CD14-positive monocyte (primary cell): ENCODE results near the gene CBX1. TPM values are rescaled to one million over a fixed set of nuclear protein-coding genes. Genes with fewer than 3 reads are reported as not detected.

Experiments used
- DNase-seq, 3 donors: peaks; one replicate each; pipeline ENCODE4 v3.0.0-alpha.2; 2011 to 2022
- H2AFZ ChIP-seq: 2 replicates; pipeline ENCODE4 v1.6.0; 2012; ENCODE audit warnings: mild to moderate bottlenecking, low read depth, low read length, inconsistent platforms; ENCODE audit not compliant: insufficient read depth, poor library complexity, severe bottlenecking
- H3K27ac ChIP-seq, 2 donors: 1 replicate in 1 of 2; 2 replicates in 1 of 2; pipeline ENCODE4 v1.5.1; 2012 to 2013; ENCODE audit warnings: low read length in 2 of 2, control low read depth in 1 of 2, inconsistent platforms in 1 of 2, low read depth in 1 of 2, mild to moderate bottlenecking in 1 of 2
- H3K27me3 ChIP-seq, 2 donors: one replicate each; pipeline versions ENCODE4 v1.6.0 to v1.6.1; 2011 to 2013; ENCODE audit warnings: low read length in 2 of 2; ENCODE audit not compliant: control insufficient read depth in 2 of 2, insufficient read depth in 2 of 2
- H3K36me3 ChIP-seq, 2 donors: replicated peaks in 1 of 2; 1 replicate in 1 of 2; 2 replicates in 1 of 2; pipeline versions ENCODE4 v1.5.1 to v1.6.1; 2012 to 2013; ENCODE audit warnings: low read length in 2 of 2, control low read depth in 1 of 2, inconsistent platforms in 1 of 2, mild to moderate bottlenecking in 1 of 2; ENCODE audit not compliant: insufficient read depth in 2 of 2, control insufficient read depth in 1 of 2
- H3K4me1 ChIP-seq, 2 donors: 1 replicate in 1 of 2; 2 replicates in 1 of 2; pipeline versions ENCODE4 v1.5.1 to v1.6.1; 2012 to 2013; ENCODE audit warnings: low read length in 2 of 2, control low read depth in 1 of 2, inconsistent platforms in 1 of 2, mild to moderate bottlenecking in 1 of 2, moderate library complexity in 1 of 2; ENCODE audit not compliant: insufficient read depth in 2 of 2, control insufficient read depth in 1 of 2
- H3K4me2 ChIP-seq: replicated peaks from 2 replicates; pipeline ENCODE3; 2012; ENCODE audit warnings: low read length, moderate library complexity, mild to moderate bottlenecking; ENCODE audit not compliant: poor library complexity, severe bottlenecking; ENCODE audit errors: extremely low read depth
- H3K4me3 ChIP-seq, 3 experiments: fragments of 200-600 bp in 1 of 3; sonication (generic) in 1 of 3; replicated peaks in 1 of 3; 1 replicate in 2 of 3; 2 replicates in 1 of 3; pipeline ENCODE4 v1.5.1; 2011 to 2013; ENCODE audit warnings: low read length in 3 of 3, mild to moderate bottlenecking in 3 of 3, control low read depth in 2 of 3, low read depth in 2 of 3, inconsistent platforms in 1 of 3, moderate library complexity in 1 of 3
- H3K79me2 ChIP-seq: 2 replicates; pipeline ENCODE4 v1.6.0; 2012; ENCODE audit warnings: mild to moderate bottlenecking, control low read depth, inconsistent platforms, low read length, moderate library complexity; ENCODE audit not compliant: insufficient read depth
- H3K9ac ChIP-seq: 2 replicates; pipeline ENCODE4 v1.6.0; 2017; ENCODE audit warnings: low read length, mild to moderate bottlenecking; ENCODE audit not compliant: insufficient read depth, poor library complexity, severe bottlenecking
- H3K9me3 ChIP-seq, 2 donors: replicated peaks in 1 of 2; 1 replicate in 1 of 2; 2 replicates in 1 of 2; pipeline versions ENCODE4 v1.5.1 to v1.6.1; 2012 to 2013; ENCODE audit warnings: low read length in 2 of 2, control low read depth in 1 of 2; ENCODE audit not compliant: control insufficient read depth in 1 of 2, insufficient read depth in 1 of 2
- H4K20me1 ChIP-seq: 2 replicates; pipeline ENCODE4 v1.6.0; 2012; ENCODE audit warnings: mild to moderate bottlenecking, low read length, control low read depth, moderate library complexity; ENCODE audit not compliant: insufficient read depth
- H3K27ac Mint-ChIP-seq, 7 donors: one replicate each; pipeline ENCODE4 v1.8.0; 2020; ENCODE audit warnings: mild to moderate bottlenecking in 7 of 7, mixed read lengths in 7 of 7, moderate library complexity in 6 of 7, inconsistent platforms in 2 of 7
- H3K27me3 Mint-ChIP-seq, 3 donors: one replicate each; pipeline ENCODE4 v1.8.0; 2021 to 2022; ENCODE audit warnings: low read depth in 3 of 3, mild to moderate bottlenecking in 3 of 3, mixed read lengths in 3 of 3, moderate library complexity in 3 of 3, inconsistent platforms in 1 of 3
- H3K36me3 Mint-ChIP-seq, 2 donors: one replicate each; pipeline ENCODE4 v1.8.0; 2020; ENCODE audit warnings: mixed read lengths in 2 of 2, inconsistent platforms in 1 of 2, mild to moderate bottlenecking in 1 of 2
- H3K4me1 Mint-ChIP-seq: one replicate; pipeline ENCODE4 v1.8.0; 2020; ENCODE audit warnings: mild to moderate bottlenecking, mixed read lengths
- H3K4me3 Mint-ChIP-seq, 2 donors: one replicate each; pipeline ENCODE4 v1.8.0; 2020; ENCODE audit warnings: mild to moderate bottlenecking in 2 of 2, mixed read lengths in 2 of 2, moderate library complexity in 1 of 2
- H3K9me3 Mint-ChIP-seq, 7 donors: one replicate each; pipeline ENCODE4 v1.8.0; 2020 to 2022; ENCODE audit warnings: mixed read lengths in 7 of 7, mild to moderate bottlenecking in 6 of 7, moderate library complexity in 6 of 7, inconsistent platforms in 2 of 7
- CTCF ChIP-seq: fragments of 200-600 bp; IDR thresholded peaks from one replicate; pipeline ENCODE4 v1.8.0; 2022; ENCODE audit warnings: antibody characterized with exemption, mild to moderate bottlenecking
- WGBS: methylation state at CpG from one replicate; pipeline ENCODE4 v1.1.5; 2013; ENCODE audit warnings: missing lambda C conversion rate; ENCODE audit not compliant: insufficient coverage; 5-methylcytosine and 5-hydroxymethylcytosine counted together
- intact Hi-C, 2 donors: fragments of 100-400 bp; cut with micrococcal nuclease; formaldehyde crosslinking; loops; one replicate each; pipeline versions ENCODE4 v1.15.0 to v1.15.1; 2023
- polyA plus RNA-seq, 3 donors: library from polyadenylated mRNA; depleted of rRNA in 1 of 3; unstranded in 2 of 3; stranded (reverse) in 1 of 3; fragments of 300-500 nt in 2 of 3; fragments of >200 nt in 1 of 3; fragmentation: Illumina TruSeq in 2 of 3; gene quantifications; 1 replicate in 2 of 3; 2 replicates in 1 of 3; pipeline ENCODE4 v1.2.3, GENCODE V29; 2012 to 2021

CBX1 gene
- polyA plus RNA-seq, 3 donors = 12.5 to 18.2 (median 17.2) TPM

- Mint-ChIP-seq H3K4me1 (no peaks in the 10 kb centered on the region), H3K36me3 (peaks cover 75 to 82% of the 10 kb centered on the region in 2 donors), H3K27ac (peak overlapping the region in 1 of 7 donors; percentile 33), H3K4me3 (no peak overlapping the region), H3K9me3 (no peaks in the 10 kb centered on the region), H3K27me3 (peaks cover 0 to 4% (median 2%) of the 10 kb centered on the region in 3 donors)
- 100% methylated on average over 2 of the region's 4 CpGs for WGBS
- H3K4me3 ChIP-seq = no peak overlapping the region
- no peaks in the 10 kb centered on the region for H3K27me3 ChIP-seq
- H3K36me3 ChIP-seq = peaks cover 66 to 81% of the 10 kb centered on the region in 2 donors
- H3K9me3 ChIP-seq = no peaks in the 10 kb centered on the region
- peaks cover 57% of the 10 kb centered on the region for H4K20me1 ChIP-seq
- TF ChIP-seq CTCF = no peak
- no peak for DNase-seq
- intact Hi-C loops = no loop called here
- H3K9ac ChIP-seq = no peak overlapping the region
- no peak overlapping the region for H2AFZ ChIP-seq
- H3K4me1 ChIP-seq = no peaks in the 10 kb centered on the region
- no peak overlapping the region for H3K4me2 ChIP-seq
- peaks cover 5% of the 10 kb centered on the region for H3K79me2 ChIP-seq
- no peak overlapping the region for H3K27ac ChIP-seq
These were observed 22.6 kb upstream of the CBX1 start for GRCh38 chr17:48123776-48124388.

- Mint-ChIP-seq H3K27ac (peak overlapping the region in 2 of 7 donors; percentile 50 to 60), H3K4me3 (no peak overlapping the region)
These were observed 21.8 kb upstream of the CBX1 start for GRCh38 chr17:48123111-48123510.

More at GRCh38 chr17:48123111-48123510, 21.8 kb upstream of the CBX1 start:
- no peak overlapping the region for H3K4me3 ChIP-seq
- Mint-ChIP-seq H3K36me3 (peaks cover 82 to 90% of the 10 kb centered on the region in 2 donors), H3K27me3 (peaks cover 0 to 4% (median 2%) of the 10 kb centered on the region in 3 donors), H3K4me1 (no peaks in the 10 kb centered on the region), H3K9me3 (peaks cover 0 to 2% (median 0%) of the 10 kb centered on the region in 7 donors)
- intact Hi-C loops = no loop called here
- no peaks in the 10 kb centered on the region for H3K9me3 ChIP-seq
- H3K27me3 ChIP-seq = no peaks in the 10 kb centered on the region
- peaks cover 8% of the 10 kb centered on the region for H3K79me2 ChIP-seq
- no peaks in the 10 kb centered on the region for H3K4me1 ChIP-seq
- no peak overlapping the region for H3K27ac ChIP-seq
- WGBS = 94% methylated on average over 5 of the region's 6 CpGs
- TF ChIP-seq CTCF = no peak
- H4K20me1 ChIP-seq = peaks cover 64% of the 10 kb centered on the region
- H3K36me3 ChIP-seq = peaks cover 73 to 89% of the 10 kb centered on the region in 2 donors
- DNase-seq = no peak
- no peak overlapping the region for H2AFZ ChIP-seq
- no peak overlapping the region for H3K9ac ChIP-seq
- no peak overlapping the region for H3K4me2 ChIP-seq
